Umbilical cord (tissue), 2 donors: ENCODE measurements around the gene HAGHL. TPM values are rescaled to one million over a fixed set of nuclear protein-coding genes. Genes with fewer than 3 reads are reported as not detected.

ENCODE experiments used
- DNase-seq: peaks from one replicate; pipeline ENCODE4 v3.0.0-alpha.2; 2015; ENCODE audit warnings: low spot score
- total RNA-seq: library from RNA; depleted of rRNA; stranded (reverse); fragments of >200 nt; gene quantifications from one replicate; pipeline ENCODE4 v1.2.3, GENCODE V29; 2014; ENCODE audit warnings: low replicate concordance; ENCODE audit not compliant: insufficient read depth

HAGHL gene
- total RNA-seq, 1 donor from 2014 or later, result 7.5 TPM

DNA sequence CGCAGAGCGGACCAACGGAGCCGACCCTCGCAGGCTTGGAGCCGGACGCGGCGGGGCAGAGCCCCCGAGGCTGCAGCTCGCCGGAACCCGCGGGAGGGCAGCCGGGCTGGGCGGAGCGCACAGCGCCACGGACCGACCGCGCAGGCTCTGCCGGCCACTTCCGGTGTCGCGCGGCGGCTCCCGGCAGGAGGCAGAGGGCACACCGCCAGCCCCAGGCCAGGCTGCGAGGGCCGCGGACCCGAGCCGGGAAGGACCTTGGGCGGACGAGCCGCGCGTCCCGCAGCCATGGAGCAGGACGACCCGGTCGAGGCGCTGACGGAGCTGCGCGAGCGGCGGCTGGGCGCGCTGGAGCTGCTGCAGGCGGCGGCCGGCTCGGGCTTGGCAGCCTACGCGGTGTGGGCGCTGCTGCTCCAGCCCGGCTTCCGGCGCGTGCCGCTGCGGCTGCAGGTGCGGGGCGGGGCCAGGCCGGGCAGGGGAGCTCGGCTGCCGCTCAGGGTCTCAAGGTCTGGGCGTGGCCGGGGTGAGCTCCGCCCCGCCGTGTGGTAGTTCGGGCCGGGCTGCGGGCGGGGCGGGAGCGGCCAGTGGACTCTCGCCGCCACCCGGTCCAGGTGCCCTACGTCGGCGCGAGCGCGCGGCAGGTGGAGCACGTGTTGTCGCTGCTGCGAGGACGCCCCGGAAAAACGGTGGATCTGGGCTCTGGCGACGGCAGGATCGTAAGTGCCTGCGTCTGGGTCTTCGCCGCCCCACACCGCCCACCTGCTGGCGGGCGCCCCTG, 5.7 kb upstream of the HAGHL start, which contains the start of gene ANTKMT:
Gene ANTKMT (plus strand): TSS at position 157 of the 775 bp plus-strand sequence. CDS start 129 bp downstream, at position 286.
- peak; percentile 73 for DNase-seq

DNA sequence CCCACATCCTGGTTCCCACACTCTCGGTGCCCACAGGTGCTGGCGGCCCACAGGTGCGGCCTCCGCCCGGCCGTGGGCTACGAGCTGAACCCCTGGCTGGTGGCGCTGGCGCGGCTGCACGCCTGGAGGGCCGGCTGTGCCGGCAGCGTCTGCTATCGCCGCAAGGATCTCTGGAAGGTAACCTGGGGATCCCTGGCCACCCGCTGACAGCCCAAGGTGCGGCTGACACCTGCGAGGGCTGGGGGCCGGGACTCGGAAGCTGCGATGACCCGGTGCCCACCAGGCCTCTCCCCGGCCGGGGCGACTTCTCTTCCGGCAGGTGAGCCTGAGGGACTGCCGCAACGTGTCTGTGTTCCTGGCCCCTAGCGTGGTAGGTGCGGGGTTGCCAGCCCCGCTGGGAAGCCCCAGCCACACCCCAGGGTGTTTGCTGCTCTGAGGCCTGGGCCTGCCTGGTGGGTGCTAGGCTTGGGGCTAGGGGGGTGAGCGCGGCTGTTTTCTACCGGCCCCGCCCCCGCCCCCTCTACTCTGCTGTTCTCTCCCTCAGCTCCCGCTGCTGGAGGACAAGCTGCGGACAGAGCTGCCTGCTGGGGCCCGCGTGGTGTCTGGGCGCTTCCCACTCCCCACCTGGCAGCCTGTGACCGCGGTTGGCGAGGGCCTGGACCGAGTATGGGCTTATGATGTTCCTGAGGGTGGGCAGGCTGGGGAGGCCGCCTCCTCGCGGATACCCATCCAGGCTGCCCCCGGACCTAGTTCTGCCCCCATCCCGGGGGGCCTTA, 5.0 kb upstream of the HAGHL start:
- no peak for DNase-seq

DNA sequence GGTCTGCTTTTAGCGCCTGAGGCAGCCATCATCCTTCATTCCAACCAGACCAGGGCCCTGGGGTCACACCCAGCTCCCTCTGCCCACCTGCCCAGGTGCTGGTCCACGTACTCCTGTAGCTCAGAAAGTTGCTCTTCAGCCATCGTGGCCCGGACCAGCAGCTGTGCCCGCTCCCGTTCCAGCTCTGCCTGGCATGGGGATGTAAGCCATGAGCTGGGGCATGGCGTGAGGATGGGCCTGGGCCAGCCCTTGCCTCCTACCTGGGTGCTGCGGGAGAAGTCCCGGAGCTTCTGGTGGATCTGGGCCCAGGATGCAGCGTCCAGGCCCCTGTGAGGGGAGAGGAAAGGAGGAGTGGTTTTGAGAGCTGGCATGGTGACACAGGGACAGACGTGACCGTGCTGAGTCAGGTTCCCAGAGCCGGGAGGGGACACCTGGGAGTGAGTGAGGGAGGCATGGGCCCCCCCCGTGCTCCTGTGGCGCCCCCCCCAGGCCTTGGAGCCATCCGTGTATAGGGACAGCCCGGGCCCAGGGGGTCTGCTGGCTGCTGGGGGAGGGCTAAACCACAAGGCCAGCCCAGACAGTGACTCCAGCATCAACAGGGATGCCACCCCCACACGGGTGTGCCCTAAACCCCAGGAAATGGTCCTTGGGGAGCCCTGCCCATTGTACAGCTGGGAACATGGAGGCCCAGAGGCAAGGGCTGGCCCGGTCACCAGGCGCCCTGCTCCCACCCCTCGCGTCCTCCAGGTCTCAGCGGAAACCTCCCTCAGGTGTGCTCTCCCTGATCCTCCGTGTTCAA, 3.9 kb upstream of the HAGHL start:
- DNase-seq, result no peak

DNA sequence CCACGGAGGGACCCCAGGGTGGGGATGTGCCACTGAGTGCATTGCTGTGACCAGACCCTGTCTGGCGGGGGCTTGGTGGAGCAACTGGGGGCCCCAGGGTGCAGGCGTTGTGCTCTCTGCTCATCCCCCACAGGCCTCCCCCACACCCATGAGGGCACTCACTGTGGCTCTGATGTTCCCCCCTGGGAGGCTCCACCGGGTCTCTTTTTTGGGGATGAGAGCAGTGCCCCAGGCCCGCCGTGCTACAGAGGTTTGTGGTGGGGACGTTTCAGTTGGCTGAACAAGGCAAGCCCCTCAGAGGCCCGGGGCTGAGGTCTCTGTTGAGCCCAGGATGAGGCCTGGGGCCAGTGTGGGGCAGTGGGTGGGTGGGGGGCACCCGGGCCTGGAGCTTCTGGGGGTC, 3.2 kb upstream of the HAGHL start:
- DNase-seq, result no peak

DNA sequence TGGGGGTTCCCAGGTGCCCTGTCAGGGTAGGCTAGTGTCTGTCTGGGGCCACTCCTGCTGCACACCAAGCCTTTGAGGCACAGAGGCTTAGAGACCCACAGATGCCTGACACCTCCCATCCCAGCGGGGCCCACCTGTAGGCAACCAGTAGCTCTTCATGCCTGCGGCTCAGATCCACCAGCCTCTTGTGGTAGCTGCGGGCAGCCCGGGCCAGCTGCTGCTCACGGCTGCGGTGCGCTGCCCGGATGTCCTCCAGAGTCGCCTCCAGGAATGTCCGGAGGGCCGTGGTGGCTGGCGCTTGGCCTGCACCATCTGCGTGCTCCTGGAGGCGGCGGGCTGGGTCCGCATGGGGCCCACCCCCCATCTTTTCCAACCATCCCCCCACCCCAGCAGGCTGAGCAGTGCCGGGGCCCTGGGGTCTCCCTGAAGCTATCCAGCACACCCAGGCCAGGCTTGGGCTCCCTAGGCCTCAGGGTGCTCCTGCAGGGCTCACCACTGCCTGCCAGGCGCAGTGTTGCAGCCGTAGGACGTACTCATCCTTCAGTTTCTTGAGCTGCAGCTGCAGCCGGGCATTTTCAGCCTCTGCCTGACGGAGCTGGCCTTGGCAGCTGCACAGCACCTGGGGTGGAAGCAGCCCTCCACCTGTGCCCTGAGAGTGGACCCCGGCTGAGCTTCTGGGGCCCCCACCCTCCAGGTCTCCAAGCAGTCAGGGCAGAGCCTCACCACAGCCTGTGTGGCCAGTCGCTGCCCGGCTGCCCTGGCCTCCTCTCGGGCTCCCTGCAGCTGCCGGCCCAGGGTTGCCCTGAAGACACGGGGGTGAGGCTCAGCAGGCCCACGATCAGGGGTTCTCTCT, 2.5 kb upstream of the HAGHL start:
- no peak for DNase-seq

DNA sequence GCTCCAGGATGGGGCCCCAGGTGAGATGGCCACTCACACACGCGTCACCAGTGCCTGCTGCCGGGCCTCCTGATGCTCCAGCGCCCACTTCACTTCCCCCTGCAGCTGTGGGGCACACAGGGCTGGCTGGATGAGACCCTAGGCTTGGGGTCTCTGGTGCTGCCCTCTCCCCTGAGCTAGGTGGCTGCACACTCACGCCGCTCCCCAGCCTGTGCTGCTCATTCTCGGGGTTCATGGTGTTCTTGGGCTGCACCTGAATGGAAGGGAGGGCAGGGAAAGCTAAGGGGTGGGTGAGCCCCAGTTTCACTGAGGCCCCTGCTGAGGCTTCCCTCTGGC, 1.9 kb upstream of the HAGHL start:
- DNase-seq, result no peak

DNA sequence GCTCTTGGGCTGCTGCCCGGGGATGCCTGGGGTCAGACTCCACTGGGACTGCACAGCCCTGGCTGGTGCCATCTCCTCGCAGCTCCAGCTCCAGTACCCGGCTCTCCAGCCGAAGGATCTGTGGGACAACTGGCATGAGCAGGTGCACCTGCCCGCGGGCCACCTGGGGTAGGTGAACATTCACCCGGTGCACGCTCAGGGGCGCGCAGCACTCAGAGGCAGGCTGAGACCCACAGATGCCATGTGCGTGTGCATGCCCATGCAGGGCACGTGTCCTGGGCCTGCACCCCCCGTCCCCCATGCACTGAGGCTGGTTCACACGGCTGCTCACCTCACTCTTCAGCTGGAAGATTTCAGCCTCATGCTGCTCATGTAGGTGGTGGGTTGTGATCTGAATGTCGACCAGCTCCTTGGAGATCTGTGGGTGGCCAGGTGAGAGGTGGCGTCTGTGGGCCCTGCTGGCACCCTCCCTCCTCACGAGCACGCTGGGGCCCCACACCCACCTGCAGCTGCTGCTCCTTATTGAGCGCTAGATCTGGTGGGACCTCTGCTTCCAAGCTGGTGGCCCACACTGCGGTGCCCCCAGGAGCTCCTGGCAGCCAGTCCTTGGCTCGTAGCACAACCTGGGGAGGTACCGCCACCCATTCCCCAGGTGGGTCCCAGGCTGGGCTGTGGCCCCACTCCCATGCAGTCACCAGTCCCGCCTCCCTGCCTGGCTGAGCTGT, 1.3 kb upstream of the HAGHL start:
- no peak for DNase-seq

DNA sequence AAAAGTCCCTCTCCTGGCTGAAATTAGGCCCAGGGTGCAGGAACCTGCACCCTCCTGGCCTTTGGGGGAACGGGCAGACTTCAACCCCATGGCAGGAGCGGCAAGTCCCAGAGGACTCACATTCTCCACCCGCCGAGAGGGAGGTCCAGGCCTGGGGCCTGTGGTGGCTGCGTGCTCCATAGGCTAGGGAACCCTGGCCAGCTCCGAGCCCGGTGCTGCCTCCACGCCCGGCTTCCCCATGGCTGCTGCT, 793 bp upstream of the HAGHL start:
- DNase-seq, result no peak

DNA sequence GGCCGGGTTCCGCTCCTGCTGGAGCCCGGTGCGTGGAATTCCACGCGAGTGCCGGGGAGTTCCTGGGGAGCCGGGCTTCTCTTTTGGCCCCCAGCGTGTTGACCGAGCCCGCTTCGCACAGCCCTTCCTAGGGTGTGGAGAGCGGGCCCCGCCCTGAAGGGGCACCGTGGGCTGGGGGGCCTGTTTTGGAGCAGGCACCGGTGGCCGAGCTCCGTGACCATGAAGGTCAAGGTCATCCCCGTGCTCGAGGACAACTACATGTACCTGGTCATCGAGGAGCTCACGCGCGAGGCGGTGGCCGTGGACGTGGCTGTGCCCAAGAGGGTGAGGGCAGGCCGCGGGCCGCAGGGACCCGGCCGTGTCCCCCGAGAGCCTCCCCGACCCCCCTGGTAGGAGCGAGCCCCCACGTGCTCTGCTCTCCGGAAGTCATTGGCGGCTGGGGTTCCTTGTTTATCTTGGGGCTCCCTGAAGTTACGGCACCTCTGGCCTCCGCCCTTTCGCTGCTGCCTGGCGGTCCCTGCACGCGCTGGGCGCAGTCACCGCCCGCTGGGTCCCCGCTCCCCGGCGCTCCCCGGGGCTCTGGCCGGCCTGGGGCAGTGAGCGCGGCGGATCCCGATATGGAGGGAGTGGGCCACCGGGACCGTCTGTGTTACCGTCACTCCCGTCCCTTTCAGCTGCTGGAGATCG, 528 bp downstream of the HAGHL start:
- DNase-seq, result no peak

DNA sequence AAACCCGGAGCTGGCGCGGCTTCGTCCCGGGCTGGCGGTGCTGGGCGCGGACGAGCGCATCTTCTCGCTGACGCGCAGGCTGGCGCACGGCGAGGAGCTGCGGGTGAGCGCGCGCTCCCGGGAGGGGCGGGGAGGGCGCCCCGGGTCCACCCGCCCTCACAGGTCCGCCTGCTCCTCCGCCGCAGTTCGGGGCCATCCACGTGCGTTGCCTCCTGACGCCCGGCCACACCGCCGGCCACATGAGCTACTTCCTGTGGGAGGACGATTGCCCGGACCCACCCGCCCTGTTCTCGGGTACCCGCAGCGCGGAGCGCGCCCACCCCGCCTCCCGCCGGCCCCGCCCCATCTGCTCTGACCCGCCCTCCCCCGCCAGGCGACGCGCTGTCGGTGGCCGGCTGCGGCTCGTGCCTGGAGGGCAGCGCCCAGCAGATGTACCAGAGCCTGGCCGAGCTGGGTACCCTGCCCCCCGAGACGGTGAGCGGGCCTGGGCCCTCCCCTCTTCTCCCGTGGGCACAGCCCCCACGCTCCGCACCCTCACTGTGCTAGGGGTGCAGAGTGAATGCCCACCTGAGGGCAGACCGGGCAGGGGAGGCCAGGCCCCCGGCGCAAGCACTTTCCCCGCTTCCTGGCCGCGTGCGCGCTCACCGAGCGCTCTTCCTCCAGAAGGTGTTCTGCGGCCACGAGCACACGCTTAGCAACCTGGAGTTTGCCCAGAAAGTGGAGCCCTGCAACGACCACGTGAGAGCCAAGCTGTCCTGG, 1.4 kb downstream of the HAGHL start:
- peak; percentile 50 for DNase-seq

DNA sequence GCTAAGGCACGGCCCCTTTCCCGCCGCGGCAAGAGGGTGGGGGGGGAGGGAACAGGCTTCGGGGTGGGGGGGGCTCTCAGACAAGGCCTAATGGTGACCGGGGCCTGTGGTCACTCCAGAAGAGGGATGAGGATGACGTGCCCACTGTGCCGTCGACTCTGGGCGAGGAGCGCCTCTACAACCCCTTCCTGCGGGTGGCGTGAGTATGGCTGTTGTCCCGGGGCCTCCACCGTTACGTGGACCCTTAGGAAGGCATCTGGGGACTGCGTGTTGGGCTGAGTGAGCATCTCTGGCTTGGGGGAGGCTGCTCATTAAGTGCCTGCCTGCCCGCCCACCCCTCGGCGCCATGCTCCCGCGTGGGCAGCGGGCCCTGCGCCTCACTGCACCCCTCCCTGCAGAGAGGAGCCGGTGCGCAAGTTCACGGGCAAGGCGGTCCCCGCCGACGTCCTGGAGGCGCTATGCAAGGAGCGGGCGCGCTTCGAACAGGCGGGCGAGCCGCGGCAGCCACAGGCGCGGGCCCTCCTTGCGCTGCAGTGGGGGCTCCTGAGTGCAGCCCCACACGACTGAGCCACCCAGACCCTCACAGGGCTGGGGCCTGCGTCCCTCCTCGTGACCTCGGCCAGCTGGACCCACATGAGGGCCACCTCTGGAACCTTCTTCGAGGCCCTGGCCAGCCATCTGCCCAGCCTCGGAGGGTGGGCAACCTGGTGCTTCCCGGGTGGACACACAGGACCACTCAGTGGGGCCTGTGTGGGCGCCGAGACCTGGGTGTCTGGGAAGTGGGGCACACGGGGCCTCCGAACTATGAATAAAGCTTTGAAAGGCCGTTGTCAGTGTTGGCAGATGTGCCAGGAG, 2.2 kb downstream of the HAGHL start:
- no peak for DNase-seq

DNA sequence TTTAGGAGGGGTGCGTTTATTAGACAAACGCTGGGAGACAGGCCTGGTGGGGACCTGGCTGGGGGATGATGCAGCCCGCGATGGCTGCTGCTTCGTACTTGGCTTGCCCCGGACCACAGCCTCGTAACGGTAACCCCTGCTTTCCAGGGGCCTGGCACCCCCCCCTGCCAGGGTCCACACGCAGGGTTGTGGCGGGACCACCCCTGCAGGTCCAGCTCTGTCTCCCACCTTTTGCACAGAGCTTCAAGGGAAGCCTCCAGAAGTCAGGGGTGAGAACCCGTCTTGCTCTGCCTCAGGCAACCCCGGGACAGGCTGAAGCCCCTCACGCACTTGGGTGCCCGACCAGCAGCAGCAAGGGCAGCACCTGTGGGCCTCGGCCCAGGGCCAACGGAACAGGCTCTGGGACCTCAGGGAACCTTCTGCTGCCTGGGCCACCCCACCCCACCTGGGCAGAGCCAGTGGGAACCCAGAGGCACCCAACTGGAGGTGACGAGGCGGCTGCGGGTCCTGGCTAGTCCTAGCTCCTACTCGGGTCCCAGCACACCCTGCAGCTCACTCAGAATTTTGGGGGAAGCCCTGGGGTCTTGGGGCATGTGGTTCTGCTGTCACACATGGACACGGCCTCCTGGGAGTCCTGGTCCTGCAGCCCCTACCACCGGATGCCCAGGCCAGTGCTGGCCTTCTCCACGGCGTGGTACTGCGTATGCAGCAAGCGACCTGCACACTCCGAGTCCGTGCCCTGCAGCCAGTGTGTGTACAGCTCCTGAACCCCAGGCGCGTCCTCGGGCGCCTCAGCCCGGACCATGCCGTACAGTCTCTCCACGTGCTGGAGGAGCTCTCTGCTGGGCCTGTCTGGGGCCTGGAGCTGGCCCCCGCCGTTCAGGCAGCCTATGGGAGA, 3.1 kb downstream of the HAGHL start:
- DNase-seq, result no peak

DNA sequence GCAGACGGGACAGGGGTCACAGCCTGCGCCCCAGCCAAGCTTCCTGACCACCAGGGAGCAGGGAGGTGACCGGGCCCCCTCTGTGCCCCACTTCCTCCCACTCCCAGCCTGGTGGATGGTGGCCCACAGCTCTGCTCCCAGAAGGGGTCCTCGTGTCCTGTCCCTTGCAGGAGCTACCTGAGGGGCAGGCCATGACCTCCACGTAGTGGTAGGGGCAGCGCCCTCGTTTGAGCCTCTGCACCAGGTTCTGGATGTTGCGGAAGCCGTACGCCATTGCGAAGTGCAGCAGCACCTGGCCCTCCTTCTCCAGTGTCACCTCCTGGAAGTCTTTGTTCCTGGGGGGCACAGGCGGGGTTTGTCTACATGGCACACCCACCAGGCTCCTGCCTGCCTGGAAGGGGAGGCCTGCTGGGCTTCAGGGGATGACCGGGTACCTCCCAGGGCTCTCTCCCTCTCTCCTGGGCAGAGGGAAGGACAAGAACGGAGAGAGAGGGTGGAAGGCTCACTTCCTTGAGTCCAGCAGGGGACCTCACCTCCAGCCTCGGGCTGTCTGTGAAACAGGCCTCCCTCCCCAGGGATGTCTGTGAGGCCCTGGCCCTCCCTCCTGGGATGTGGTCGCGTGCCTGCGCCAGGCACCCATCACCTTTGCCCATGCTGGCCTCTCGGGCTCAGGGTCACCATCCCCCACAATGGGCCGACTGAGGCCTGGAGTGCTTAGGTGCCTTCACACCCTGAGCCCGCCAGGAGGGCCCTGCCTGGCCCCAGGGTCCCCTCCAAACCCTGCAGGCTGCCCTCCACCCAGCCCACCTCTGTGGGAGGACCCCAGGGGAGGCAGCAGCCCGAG, 4.0 kb downstream of the HAGHL start:
- no peak for DNase-seq

DNA sequence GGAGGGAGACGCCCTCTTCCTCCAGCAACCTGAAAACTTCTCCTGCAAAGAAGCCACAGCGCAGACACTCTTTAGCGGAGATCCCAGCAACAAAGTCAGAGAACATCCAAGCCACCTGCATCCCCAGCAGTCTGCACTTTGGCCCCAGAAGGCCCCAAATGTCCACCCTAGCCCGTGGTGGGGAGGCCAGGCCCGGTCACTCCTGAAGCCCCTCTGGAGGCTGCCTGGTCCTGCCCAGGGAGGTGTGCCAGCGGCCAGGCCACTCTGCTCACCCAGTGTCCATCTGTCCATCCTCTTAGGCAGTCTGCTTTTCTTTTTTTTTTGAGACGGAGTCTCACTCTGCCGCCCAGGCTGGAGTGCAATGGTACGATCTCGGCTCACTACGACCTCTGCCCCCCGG, 5.4 kb downstream of the HAGHL start:
- no peak for DNase-seq

DNA sequence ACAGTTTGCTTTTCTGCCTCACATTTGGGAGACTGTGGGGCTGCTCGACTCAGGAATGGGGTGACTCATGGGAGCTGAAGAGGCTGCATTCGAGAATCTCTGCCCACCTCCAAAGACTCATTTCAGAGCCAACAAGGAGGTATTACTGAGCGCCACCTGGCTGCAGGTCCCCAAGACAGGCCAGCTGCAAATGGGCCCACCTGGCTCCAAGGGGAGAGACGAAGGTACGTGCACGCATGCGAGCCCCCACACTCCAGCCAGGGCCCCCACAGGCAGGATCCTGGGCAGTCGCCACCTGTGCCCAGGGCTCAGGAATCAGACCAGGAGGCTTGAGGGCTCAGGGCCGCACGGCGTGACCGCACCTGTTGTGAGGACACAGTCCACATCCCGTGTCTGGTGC, 6.0 kb downstream of the HAGHL start:
- DNase-seq, result no peak

DNA sequence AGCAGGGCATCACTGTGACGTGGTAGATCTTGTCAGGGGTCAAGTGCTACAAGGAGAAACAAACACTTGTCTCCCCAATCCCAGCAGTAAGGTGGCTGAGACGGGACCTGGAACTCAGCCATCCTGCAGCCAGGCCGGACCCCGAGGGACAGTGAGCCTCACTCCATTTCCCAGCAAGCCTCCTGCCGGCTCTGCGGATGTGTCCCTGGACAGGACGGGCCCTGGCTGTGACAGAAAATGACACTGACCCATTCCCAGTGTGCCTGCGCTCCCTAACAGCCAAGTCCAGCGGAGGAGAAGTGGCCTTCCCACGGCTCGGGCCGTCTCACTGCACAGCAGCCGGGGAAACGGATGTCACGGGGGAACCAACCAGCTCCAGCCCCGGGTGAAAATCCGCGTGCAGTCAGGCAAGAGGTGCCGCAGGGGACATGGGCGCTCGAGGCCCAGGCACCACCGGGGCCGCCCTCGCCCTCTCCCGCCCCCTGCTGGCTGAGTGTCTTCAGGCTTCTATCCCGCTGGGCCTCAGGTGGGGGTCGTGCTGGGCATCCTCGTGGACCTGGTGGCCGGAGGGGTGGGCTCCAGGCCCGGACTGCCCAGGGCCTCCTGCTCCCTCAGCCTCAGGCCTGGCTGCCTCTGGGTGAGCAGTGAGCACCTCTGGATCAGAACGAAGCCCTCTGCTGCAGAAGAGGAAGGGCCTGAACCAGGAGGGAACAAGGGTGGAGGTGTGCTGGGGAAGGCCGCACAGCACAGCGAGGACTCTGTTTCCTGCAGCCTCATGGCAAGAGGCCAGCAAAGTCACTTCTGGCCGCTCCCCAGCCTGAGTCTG, 6.7 kb downstream of the HAGHL start:
- no peak for DNase-seq
